ENCODE data around the gene C4orf17. TPM values are rescaled to one million over a fixed set of nuclear protein-coding genes. Genes with fewer than 3 reads are reported as not detected.

The C4orf17 gene
- total RNA-seq (not detected), polyA plus RNA-seq (ENCODE audit: insufficient read length in 2 of 2) (not detected)
- long read RNA-seq, donor 1 = 0 reads
- long read RNA-seq, donor 2 = 0 reads
- long read RNA-seq, donor 3 = 0 reads
- long read RNA-seq, donor 4 = 0 reads

DNA sequence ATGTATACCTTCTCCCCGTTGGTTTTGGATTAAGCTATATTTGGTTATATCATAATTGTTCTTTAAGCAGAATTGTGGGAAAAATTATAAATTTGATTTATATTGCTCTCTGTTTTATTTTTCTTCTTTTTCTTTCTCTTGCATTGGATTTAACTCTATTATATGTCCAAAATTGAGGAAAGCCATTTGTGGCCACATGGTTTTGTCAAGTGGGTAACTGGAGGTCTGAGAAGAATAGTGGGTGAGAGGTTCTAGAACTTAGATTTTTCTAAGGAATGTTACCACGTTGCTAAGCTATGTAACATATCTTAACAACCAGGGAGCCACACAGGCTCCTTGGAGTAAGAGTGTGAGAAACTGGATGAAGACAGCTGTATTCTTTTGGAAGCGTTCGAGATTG lies at the start of gene C4orf17:
Gene C4orf17, plus strand, starts transcription at position 301 of the 400 bp plus-strand sequence. CDS start 2,061 bp downstream, outside the sequence.
- no peaks in the 10 kb centered on the region for H3K27me3 ChIP-seq (ENCODE audit: control insufficient read depth, insufficient read depth, low read length)
- no CpG with 5 or more reads among the region's 4 CpGs for WGBS (ENCODE audit: insufficient coverage)
- no peaks in the 10 kb centered on the region for H3K4me1 ChIP-seq (ENCODE audit: control insufficient read depth, insufficient read depth, low read length)
- DNase-seq (ENCODE audit: low read depth in 4 of 6, low spot score in 6 of 6) = no peak
- H3K27ac ChIP-seq (ENCODE audit: low read depth, low read length) = no peak within 1 kb of the TSS
- H3K4me3 ChIP-seq (ENCODE audit: low read depth, low read length) = no peak within 1 kb of the TSS
- no peaks in the 10 kb centered on the region for H3K9me3 ChIP-seq (ENCODE audit: control insufficient read depth, insufficient read depth, low read length)
- no peaks in the 10 kb centered on the region for H3K36me3 ChIP-seq (ENCODE audit: control insufficient read depth, insufficient read depth, low read length)

DNA sequence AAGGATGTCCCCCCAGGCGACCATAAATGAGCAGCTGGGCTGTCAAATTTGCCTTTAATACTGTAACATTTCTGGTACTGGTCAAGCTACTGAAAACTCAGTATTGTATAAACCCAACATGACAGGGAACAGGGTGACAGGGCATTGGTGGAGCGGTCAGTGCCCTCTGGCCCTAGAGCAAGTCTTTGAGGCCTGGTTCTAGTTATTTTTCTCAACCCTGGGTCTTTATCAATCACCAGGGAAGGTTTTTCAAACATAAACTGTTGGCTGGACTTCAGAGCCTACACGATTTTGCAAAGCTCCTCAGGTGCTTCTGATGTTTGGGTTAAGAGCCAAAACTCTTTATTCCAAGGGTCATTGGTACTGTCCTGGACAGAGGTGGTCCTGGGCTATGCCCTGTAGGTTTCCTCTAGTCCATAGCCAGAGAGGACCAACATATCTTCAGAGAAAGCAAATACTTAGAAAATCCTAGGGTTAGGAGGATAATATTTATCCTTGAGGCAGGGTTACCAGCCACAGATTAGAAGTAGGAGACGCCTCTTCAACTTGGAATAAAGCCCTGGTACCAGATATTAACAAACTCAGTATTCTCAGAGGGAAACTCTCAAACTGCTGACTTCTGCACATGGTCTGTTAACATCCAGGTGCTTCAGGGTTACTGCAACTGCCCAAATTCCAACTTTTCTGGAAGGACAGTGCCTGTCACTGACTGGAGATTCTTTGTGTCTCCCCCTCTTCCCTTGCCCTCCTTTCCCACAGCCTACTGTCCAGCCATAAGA lies 49.0 kb upstream of the C4orf17 start:
- no peaks in the 10 kb centered on the region for H3K9me3 ChIP-seq (ENCODE audit: control insufficient read depth, insufficient read depth, low read length)
- no peak for DNase-seq (ENCODE audit: low read depth in 4 of 6, low spot score in 6 of 6)
- no peaks in the 10 kb centered on the region for H3K36me3 ChIP-seq (ENCODE audit: control insufficient read depth, insufficient read depth, low read length)
- WGBS (ENCODE audit: insufficient coverage) = 85% methylated on average over 3 of the region's 4 CpGs
- no peaks in the 10 kb centered on the region for H3K4me1 ChIP-seq (ENCODE audit: control insufficient read depth, insufficient read depth, low read length)
- no peak overlapping the region for H3K4me3 ChIP-seq (ENCODE audit: low read depth, low read length)
- no peak overlapping the region for H3K27ac ChIP-seq (ENCODE audit: low read depth, low read length)
- H3K27me3 ChIP-seq (ENCODE audit: control insufficient read depth, insufficient read depth, low read length) = no peaks in the 10 kb centered on the region

DNA sequence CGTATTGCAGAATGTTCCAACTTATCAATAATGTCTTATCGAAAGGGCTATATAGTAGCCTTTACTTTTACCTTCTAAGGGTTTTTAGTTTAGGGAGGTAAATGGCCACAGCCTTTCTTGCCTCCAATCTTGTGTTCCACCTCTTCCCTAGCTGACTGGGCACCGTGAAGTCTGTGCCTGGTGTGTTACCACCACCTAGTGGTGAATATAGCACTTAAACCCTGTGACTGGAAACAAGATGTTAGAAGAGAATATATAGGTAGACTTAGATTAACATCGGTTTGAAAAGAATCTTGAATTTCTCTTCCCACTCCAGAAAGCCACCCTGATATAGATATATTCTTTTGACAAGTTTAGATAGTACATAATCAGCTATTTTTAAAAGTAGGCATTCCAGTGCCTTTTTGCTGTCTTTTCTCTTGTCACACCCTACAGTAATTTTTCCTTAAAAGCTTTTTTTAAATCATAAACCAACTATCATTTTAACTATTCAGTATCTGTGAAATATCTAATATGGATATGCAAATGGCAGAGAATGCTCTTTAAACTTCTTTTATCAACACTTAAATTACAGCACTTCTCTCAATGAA lies 47.9 kb upstream of the C4orf17 start:
- H3K27me3 ChIP-seq (ENCODE audit: control insufficient read depth, insufficient read depth, low read length) = no peaks in the 10 kb centered on the region
- H3K36me3 ChIP-seq (ENCODE audit: control insufficient read depth, insufficient read depth, low read length) = no peaks in the 10 kb centered on the region
- no peaks in the 10 kb centered on the region for H3K9me3 ChIP-seq (ENCODE audit: control insufficient read depth, insufficient read depth, low read length)
- DNase-seq (ENCODE audit: low read depth in 4 of 6, low spot score in 6 of 6) = peak; percentile 35 to 93 (median 61)
- H3K27ac ChIP-seq (ENCODE audit: low read depth, low read length) = no peak overlapping the region
- no peak overlapping the region for H3K4me3 ChIP-seq (ENCODE audit: low read depth, low read length)
- H3K4me1 ChIP-seq (ENCODE audit: control insufficient read depth, insufficient read depth, low read length) = no peaks in the 10 kb centered on the region
- no CpG with 5 or more reads among the region's 4 CpGs for WGBS (ENCODE audit: insufficient coverage)

DNA sequence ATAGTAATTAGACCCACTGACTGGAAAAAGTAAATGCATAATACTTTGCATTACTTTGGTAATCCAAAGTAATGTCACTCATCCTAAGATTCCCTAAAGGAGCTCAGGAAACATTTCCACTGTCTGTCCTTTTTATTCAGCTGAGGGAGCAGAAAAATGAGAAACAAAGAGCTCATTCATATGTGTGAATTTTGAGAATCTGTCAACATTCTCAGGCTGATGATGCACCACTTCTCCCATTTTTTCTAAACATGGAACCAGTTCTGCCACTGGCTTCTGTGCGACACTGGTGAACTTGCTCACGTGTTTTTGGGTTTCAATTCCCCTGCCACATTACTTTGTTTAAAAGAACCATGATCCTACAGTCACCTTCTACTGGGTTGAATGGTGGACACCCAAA lies 47.3 kb upstream of the C4orf17 start:
- no peaks in the 10 kb centered on the region for H3K36me3 ChIP-seq (ENCODE audit: control insufficient read depth, insufficient read depth, low read length)
- DNase-seq (ENCODE audit: low read depth in 4 of 6, low spot score in 6 of 6) = no peak
- H3K4me1 ChIP-seq (ENCODE audit: control insufficient read depth, insufficient read depth, low read length) = no peaks in the 10 kb centered on the region
- H3K27ac ChIP-seq (ENCODE audit: low read depth, low read length) = no peak overlapping the region
- no peaks in the 10 kb centered on the region for H3K27me3 ChIP-seq (ENCODE audit: control insufficient read depth, insufficient read depth, low read length)
- no peak overlapping the region for H3K4me3 ChIP-seq (ENCODE audit: low read depth, low read length)
- no peaks in the 10 kb centered on the region for H3K9me3 ChIP-seq (ENCODE audit: control insufficient read depth, insufficient read depth, low read length)
- WGBS (ENCODE audit: insufficient coverage) = no CpG with 5 or more reads among the region's 2 CpGs

DNA sequence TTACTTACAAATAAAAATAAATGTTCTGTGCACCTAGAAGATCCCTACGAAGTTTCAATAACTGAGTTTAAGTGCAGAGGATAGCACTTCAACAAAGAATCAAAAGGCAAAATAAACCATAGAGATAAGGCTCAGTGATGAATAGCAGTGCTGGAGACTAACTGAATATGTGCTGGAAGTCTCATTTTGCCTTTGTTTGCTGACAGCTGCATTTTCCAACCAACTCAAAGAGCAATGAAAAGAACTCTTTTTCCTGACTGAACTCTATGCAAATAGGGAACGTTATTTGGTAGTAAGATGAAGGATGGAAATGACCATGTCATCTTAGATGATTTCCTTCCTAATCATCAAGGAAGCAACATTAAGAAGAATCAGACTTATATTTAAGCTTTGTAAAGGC lies 42.9 kb upstream of the C4orf17 start:
- Histone ChIP-seq H3K36me3 (ENCODE audit: control insufficient read depth, insufficient read depth, low read length) (no peaks in the 10 kb centered on the region), H3K4me3 (ENCODE audit: low read depth, low read length) (no peak overlapping the region), H3K4me1 (ENCODE audit: control insufficient read depth, insufficient read depth, low read length) (no peaks in the 10 kb centered on the region), H3K27me3 (ENCODE audit: control insufficient read depth, insufficient read depth, low read length) (no peaks in the 10 kb centered on the region), H3K27ac (ENCODE audit: low read depth, low read length) (no peak overlapping the region), H3K9me3 (ENCODE audit: control insufficient read depth, insufficient read depth, low read length) (no peaks in the 10 kb centered on the region)
- peak in 2 of 6 donors; percentile 11 to 20 for DNase-seq (ENCODE audit: low read depth in 4 of 6, low spot score in 6 of 6)
- no CpG with 5 or more reads among the region's 2 CpGs for WGBS (ENCODE audit: insufficient coverage)

DNA sequence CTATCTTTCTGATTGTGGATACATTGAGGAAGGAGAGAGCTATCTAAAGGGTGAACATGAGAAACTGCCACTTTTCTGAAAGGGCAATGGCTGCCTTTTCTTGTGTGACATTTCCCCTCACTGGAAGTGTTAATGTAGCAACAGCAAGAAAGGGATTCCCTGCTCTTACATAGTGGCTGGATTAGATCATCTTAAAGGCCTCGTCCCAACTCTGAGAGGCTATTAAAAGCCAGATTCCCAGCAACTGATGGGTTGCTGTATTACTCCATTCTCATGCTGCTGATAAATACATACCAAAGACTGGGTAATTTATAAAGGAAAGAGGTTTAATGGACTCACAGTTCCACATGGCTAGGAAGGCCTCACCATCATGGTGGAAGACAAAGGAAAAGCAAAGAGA lies 41.9 kb upstream of the C4orf17 start:
- H3K27me3 ChIP-seq (ENCODE audit: control insufficient read depth, insufficient read depth, low read length) = no peaks in the 10 kb centered on the region
- no peaks in the 10 kb centered on the region for H3K36me3 ChIP-seq (ENCODE audit: control insufficient read depth, insufficient read depth, low read length)
- H3K27ac ChIP-seq (ENCODE audit: low read depth, low read length) = no peak overlapping the region
- H3K9me3 ChIP-seq (ENCODE audit: control insufficient read depth, insufficient read depth, low read length) = no peaks in the 10 kb centered on the region
- H3K4me3 ChIP-seq (ENCODE audit: low read depth, low read length) = no peak overlapping the region
- whole genome bisulfite sequencing (ENCODE audit: insufficient coverage) = no CpG with 5 or more reads among the region's 1 CpG
- no peak for DNase-seq (ENCODE audit: low read depth in 4 of 6, low spot score in 6 of 6)
- H3K4me1 ChIP-seq (ENCODE audit: control insufficient read depth, insufficient read depth, low read length) = no peaks in the 10 kb centered on the region

DNA sequence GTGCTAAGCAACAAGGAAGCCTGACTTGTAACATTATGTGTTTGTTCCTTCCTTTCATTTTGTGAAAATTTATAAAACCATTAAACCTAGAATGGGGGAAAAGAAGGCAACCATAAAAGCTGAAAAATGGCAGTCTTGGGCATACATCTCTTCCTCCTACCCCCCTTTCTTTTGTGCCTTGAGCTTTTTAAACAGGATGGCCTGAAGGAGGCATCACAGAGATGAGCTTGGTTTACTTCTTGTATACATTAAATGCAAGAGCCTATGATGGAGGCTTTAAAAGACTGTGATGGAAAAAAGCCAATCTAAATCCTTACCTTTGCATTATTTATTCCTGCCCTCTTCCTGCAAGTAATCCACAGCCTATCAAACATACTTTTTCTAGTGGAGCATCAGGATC lies 39.5 kb upstream of the C4orf17 start:
- no peaks in the 10 kb centered on the region for H3K9me3 ChIP-seq (ENCODE audit: control insufficient read depth, insufficient read depth, low read length)
- H3K27ac ChIP-seq (ENCODE audit: low read depth, low read length) = no peak overlapping the region
- H3K4me3 ChIP-seq (ENCODE audit: low read depth, low read length) = no peak overlapping the region
- no peak for DNase-seq (ENCODE audit: low read depth in 4 of 6, low spot score in 6 of 6)
- no peaks in the 10 kb centered on the region for H3K36me3 ChIP-seq (ENCODE audit: control insufficient read depth, insufficient read depth, low read length)
- H3K4me1 ChIP-seq (ENCODE audit: control insufficient read depth, insufficient read depth, low read length) = no peaks in the 10 kb centered on the region
- no peaks in the 10 kb centered on the region for H3K27me3 ChIP-seq (ENCODE audit: control insufficient read depth, insufficient read depth, low read length)

DNA sequence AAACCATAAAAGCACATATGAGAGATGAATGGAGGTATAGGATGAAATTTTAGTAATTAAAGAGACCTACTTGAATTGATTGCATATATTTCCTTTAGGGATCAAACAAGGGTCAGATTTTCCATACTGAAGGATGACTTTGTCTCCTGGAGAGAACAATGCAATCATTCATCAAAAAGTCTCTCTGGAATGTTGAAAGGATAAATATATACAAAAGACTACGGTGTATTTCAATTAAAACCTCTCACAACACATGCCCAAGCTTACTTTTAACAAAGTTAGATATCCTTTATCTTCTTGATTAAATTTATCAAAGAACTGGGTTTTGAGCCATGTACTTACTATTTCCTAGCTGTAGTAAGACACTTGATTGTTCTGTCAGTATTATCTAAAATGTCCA lies 38.9 kb upstream of the C4orf17 start:
- no CpG with 5 or more reads among the region's 1 CpG for WGBS (ENCODE audit: insufficient coverage)
- Histone ChIP-seq H3K9me3 (ENCODE audit: control insufficient read depth, insufficient read depth, low read length) (no peaks in the 10 kb centered on the region), H3K4me1 (ENCODE audit: control insufficient read depth, insufficient read depth, low read length) (no peaks in the 10 kb centered on the region), H3K27ac (ENCODE audit: low read depth, low read length) (no peak overlapping the region), H3K36me3 (ENCODE audit: control insufficient read depth, insufficient read depth, low read length) (no peaks in the 10 kb centered on the region), H3K27me3 (ENCODE audit: control insufficient read depth, insufficient read depth, low read length) (no peaks in the 10 kb centered on the region), H3K4me3 (ENCODE audit: low read depth, low read length) (no peak overlapping the region)
- no peak for DNase-seq (ENCODE audit: low read depth in 4 of 6, low spot score in 6 of 6)

DNA sequence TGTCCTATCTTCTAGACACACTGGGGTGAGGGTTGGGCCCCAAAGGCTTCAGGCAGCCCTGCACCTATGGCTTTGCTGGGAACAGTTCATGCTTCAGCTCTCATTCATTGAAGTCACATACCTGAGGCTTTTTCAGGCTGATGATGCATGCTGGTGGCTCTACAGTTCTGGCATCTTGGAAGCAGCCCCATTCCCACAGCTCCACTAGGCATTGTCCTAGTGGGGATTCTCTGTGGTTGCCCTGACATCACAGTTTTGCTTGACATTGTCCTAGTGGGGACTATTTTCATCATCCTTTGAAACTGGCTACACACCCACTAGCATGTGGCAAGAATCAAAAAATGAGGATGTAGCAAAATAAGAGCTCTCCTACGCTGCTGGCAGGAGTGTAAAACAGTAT lies 37.7 kb upstream of the C4orf17 start:
- no peaks in the 10 kb centered on the region for H3K27me3 ChIP-seq (ENCODE audit: control insufficient read depth, insufficient read depth, low read length)
- H3K36me3 ChIP-seq (ENCODE audit: control insufficient read depth, insufficient read depth, low read length) = no peaks in the 10 kb centered on the region
- no peaks in the 10 kb centered on the region for H3K4me1 ChIP-seq (ENCODE audit: control insufficient read depth, insufficient read depth, low read length)
- no peak for DNase-seq (ENCODE audit: low read depth in 4 of 6, low spot score in 6 of 6)
- WGBS (ENCODE audit: insufficient coverage) = no CpG with 5 or more reads among the region's 1 CpG
- H3K9me3 ChIP-seq (ENCODE audit: control insufficient read depth, insufficient read depth, low read length) = no peaks in the 10 kb centered on the region
- no peak overlapping the region for H3K27ac ChIP-seq (ENCODE audit: low read depth, low read length)
- H3K4me3 ChIP-seq (ENCODE audit: low read depth, low read length) = no peak overlapping the region

DNA sequence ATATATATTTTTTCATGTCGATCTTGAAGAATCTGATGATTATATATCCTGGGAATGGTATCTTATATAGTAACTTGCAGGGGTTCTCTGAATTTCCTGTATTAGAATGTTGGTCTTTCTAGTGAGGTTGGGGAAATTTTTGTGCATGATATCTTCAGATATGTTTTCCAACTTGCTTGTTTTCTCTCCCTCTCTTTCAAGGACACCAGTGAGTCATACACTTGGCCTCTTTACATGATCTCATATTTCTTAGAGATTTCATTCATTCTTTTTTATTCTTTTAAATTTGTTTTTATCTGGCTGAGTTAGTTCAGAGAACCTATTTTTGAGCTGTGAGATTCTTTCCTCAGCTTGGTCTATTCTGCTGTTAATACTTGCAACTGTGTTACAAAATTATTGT lies 27.2 kb upstream of the C4orf17 start:
- no peak overlapping the region for H3K4me3 ChIP-seq (ENCODE audit: low read depth, low read length)
- H3K9me3 ChIP-seq (ENCODE audit: control insufficient read depth, insufficient read depth, low read length) = peaks cover 9% of the 10 kb centered on the region
- no CpG with 5 or more reads among the region's 1 CpG for WGBS (ENCODE audit: insufficient coverage)
- no peaks in the 10 kb centered on the region for H3K27me3 ChIP-seq (ENCODE audit: control insufficient read depth, insufficient read depth, low read length)
- H3K4me1 ChIP-seq (ENCODE audit: control insufficient read depth, insufficient read depth, low read length) = no peaks in the 10 kb centered on the region
- no peak overlapping the region for H3K27ac ChIP-seq (ENCODE audit: low read depth, low read length)
- no peaks in the 10 kb centered on the region for H3K36me3 ChIP-seq (ENCODE audit: control insufficient read depth, insufficient read depth, low read length)
- DNase-seq (ENCODE audit: low read depth in 4 of 6, low spot score in 6 of 6) = no peak

All from spinal cord (tissue), 10 donors.